NCI-H1417 treated with DMSO at 0.1 percent for 48 hours (cell line): ENCODE measurements around the gene EEF1AKMT1.
"Not testable (repeated sequence)": the region's sequence is repeated elsewhere in the genome, so short reads cannot be mapped to it uniquely, and the experiment has no call there.

Source experiments
- DNase-seq: peaks from one replicate; lab custom pipeline; 2025; lab: John Stamatoyannopoulos, UW

Gene EEF1AKMT1

GRCh38 chr13:20776751-20777150, 3.0 kb upstream of the EEF1AKMT1 start:
- no peak for DNase-seq

GRCh38 chr13:20775961-20776360, 2.2 kb upstream of the EEF1AKMT1 start:
- no peak for DNase-seq

GRCh38 chr13:20774746-20775145, 985 bp upstream of the EEF1AKMT1 start:
- no peak for DNase-seq

GRCh38 chr13:20772401-20773131, 1.2 kb downstream of the EEF1AKMT1 start:
- DNase-seq: no peak

- no peak for DNase-seq
These were observed 3.9 kb downstream of the EEF1AKMT1 start for GRCh38 chr13:20769834-20770233.

GRCh38 chr13:20769091-20769490, 4.7 kb downstream of the EEF1AKMT1 start:
- DNase-seq: no peak

- DNase-seq: no peak
These were observed 6.3 kb downstream of the EEF1AKMT1 start for GRCh38 chr13:20767309-20767943.

GRCh38 chr13:20760872-20761271, 12.9 kb downstream of the EEF1AKMT1 start:
- DNase-seq: no peak

- DNase-seq: no peak
These were observed 19.8 kb downstream of the EEF1AKMT1 start for GRCh38 chr13:20754009-20754408.

GRCh38 chr13:20749377-20749776, 24.4 kb downstream of the EEF1AKMT1 start:
- no peak for DNase-seq

GRCh38 chr13:20743830-20744404, 29.8 kb downstream of the EEF1AKMT1 start:
- not testable (repeated sequence) for DNase-seq

GRCh38 chr13:20740021-20740420, 33.7 kb downstream of the EEF1AKMT1 start:
- DNase-seq: no peak

- DNase-seq: no peak
These were observed 35.1 kb downstream of the EEF1AKMT1 start for GRCh38 chr13:20738616-20739015.

GRCh38 chr13:20729633-20730585, 43.9 kb downstream of the EEF1AKMT1 start:
- DNase-seq: no peak

GRCh38 chr13:20728579-20729311, 45.0 kb downstream of the EEF1AKMT1 start:
- no peak for DNase-seq

GRCh38 chr13:20727856-20728255, 45.9 kb downstream of the EEF1AKMT1 start:
- DNase-seq: no peak

GRCh38 chr13:20721454-20722357, 52.1 kb downstream of the EEF1AKMT1 start:
- no peak for DNase-seq

- DNase-seq: no peak
These were observed 52.7 kb downstream of the EEF1AKMT1 start for GRCh38 chr13:20721058-20721453.

- DNase-seq: no peak
These were observed 53.3 kb downstream of the EEF1AKMT1 start for GRCh38 chr13:20720499-20720898.

GRCh38 chr13:20719783-20720182, 54.0 kb downstream of the EEF1AKMT1 start:
- DNase-seq: no peak
